ENCODE data around the gene EGLN1. TPM values are rescaled to one million over a fixed set of nuclear protein-coding genes. Genes with fewer than 3 reads are reported as not detected.

EGLN1 gene
- total RNA-seq, 3 donors from 2014 or later (not counting 1 experiment from before 2014, with no cell fraction given): 14.2 to 27.5 (median 24.5) TPM

DNA sequence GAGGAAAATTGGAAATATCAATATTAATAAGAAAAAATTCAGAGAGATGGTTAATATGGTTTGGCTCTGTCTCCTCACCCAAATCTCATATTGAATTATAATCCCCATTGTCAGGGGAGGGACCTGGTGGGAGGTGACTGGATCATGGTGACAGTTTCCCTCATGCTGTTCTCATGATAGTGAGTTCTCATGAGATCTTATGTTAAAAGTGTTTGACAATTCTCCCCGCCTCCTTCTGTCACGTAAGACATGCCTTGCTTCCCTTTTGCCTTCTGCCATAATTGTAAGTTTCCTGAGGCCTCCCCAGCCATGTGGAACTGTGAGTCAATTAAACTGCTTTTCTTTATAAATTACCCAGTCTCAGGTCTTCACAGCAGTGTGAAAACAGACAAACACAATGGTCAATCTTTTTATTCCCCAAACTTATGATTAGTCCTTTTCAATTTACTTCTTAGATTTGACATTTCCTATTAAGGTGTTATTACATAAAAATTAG is 11.0 kb downstream of the EGLN1 start:
- Histone ChIP-seq H3K27ac (ENCODE audit: low read length) (no peak overlapping the region), H3K27me3 (ENCODE audit: control insufficient read depth, insufficient read depth, low read length) (no peaks in the 10 kb centered on the region), H3K9me3 (ENCODE audit: control insufficient read depth, insufficient read depth, low read length) (no peaks in the 10 kb centered on the region), H3K4me3 (ENCODE audit: low read length) (no peak overlapping the region), H3K36me3 (ENCODE audit: control insufficient read depth, insufficient read depth, low read length) (peaks cover 9% of the 10 kb centered on the region), H3K4me1 (ENCODE audit: control insufficient read depth, insufficient read depth, low read length) (no peaks in the 10 kb centered on the region)
- Mint-ChIP-seq H3K27me3 (ENCODE audit: low read depth in 2 of 2) (no peaks in the 10 kb centered on the region), H3K36me3 (no peaks in the 10 kb centered on the region), H3K4me3 (no peak overlapping the region), H3K4me1 (peaks cover 26 to 30% of the 10 kb centered on the region in 2 donors), H3K27ac (no peak overlapping the region), H3K9me3 (no peaks in the 10 kb centered on the region)
- 84% methylated on average over 2 of the region's 2 CpGs for WGBS (ENCODE audit: insufficient coverage)
- no peak for DNase-seq
- no peak for ATAC-seq
- intact Hi-C loops (cut with micrococcal nuclease): no loop called here
- TF ChIP-seq, protein P1, sequence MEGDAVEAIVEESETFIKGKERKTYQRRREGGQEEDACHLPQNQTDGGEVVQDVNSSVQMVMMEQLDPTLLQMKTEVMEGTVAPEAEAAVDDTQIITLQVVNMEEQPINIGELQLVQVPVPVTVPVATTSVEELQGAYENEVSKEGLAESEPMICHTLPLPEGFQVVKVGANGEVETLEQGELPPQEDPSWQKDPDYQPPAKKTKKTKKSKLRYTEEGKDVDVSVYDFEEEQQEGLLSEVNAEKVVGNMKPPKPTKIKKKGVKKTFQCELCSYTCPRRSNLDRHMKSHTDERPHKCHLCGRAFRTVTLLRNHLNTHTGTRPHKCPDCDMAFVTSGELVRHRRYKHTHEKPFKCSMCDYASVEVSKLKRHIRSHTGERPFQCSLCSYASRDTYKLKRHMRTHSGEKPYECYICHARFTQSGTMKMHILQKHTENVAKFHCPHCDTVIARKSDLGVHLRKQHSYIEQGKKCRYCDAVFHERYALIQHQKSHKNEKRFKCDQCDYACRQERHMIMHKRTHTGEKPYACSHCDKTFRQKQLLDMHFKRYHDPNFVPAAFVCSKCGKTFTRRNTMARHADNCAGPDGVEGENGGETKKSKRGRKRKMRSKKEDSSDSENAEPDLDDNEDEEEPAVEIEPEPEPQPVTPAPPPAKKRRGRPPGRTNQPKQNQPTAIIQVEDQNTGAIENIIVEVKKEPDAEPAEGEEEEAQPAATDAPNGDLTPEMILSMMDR (IDR thresholded peaks at IDR 0.05): no peak

DNA sequence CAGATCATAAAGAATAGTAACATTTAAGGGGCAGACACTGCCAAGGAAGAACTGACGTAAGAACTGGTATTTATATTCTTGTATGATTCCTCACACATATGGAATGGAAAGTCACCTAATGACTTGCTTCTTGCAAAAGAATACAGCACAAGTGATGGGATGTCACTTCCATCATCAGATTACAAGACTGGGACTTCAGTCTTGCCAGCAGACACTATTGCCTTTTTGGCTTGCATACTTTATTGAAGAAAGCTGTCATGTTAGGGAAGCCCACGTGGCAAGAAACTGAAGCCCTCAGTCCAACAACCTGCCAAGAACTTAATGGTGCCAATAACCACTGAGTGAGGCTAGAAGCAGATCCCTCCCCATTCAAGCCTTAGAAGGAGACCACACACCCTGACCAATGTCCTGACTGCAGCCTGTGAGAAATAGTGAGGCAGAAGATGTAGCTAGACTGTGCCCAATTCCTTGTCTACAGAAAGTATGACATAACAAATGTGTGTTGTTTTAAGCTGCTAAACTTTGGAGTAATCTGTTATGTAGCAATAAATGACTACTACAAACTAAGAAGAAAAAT is 12.0 kb downstream of the EGLN1 start:
- no peak overlapping the region for H3K27ac Mint-ChIP-seq
- DNase-seq: no peak
- no peak overlapping the region for H3K4me3 Mint-ChIP-seq
- Histone ChIP-seq H3K36me3 (ENCODE audit: control insufficient read depth, insufficient read depth, low read length) (peaks cover 9% of the 10 kb centered on the region), H3K4me1 (ENCODE audit: control insufficient read depth, insufficient read depth, low read length) (no peaks in the 10 kb centered on the region), H3K27me3 (ENCODE audit: control insufficient read depth, insufficient read depth, low read length) (no peaks in the 10 kb centered on the region), H3K9me3 (ENCODE audit: control insufficient read depth, insufficient read depth, low read length) (no peaks in the 10 kb centered on the region), H3K27ac (ENCODE audit: low read length) (no peak overlapping the region), H3K4me3 (ENCODE audit: low read length) (no peak overlapping the region)
- intact Hi-C loops (cut with micrococcal nuclease): no loop called here
- TF ChIP-seq, protein P1 (IDR thresholded peaks at IDR 0.05): no peak
- H3K9me3 Mint-ChIP-seq: no peaks in the 10 kb centered on the region
- ATAC-seq: no peak
- WGBS (ENCODE audit: insufficient coverage): 83% methylated on average over 2 of the region's 2 CpGs
- H3K4me1 Mint-ChIP-seq: peaks cover 26 to 30% of the 10 kb centered on the region in 2 donors
- no peaks in the 10 kb centered on the region for H3K36me3 Mint-ChIP-seq
- no peaks in the 10 kb centered on the region for H3K27me3 Mint-ChIP-seq (ENCODE audit: low read depth in 2 of 2)

DNA sequence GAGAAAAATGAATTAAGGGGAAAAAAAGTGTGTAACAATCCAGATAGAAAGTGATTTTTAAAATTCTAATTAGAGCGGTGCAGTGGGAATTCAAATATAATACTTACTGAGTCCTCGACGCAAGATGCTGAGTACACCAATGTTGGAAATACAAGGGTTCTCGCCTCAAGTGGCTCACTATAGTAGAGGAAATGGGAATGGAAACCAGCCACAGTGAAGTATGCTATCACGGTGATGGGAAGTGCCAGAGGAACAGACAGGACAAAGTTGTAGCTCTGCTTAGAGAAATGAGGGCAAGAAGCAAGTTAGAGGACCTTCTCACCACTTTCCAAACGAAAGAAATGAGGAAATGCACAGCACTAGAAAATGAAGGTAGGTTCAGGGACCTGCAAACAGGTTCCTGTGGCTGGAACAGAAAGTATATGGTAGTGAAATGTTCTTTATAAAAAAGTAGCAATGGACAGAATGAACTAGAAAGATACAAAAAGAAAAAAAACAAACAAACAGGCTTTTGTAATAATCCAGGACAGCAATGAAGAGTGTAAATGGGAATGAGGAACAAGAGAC is 13.5 kb downstream of the EGLN1 start:
- Mint-ChIP-seq H3K27me3 (ENCODE audit: low read depth in 2 of 2) (no peaks in the 10 kb centered on the region), H3K36me3 (no peaks in the 10 kb centered on the region), H3K27ac (no peak overlapping the region), H3K4me3 (no peak overlapping the region), H3K4me1 (peaks cover 16 to 22% of the 10 kb centered on the region in 2 donors), H3K9me3 (no peaks in the 10 kb centered on the region)
- TF ChIP-seq, protein P1 (IDR thresholded peaks at IDR 0.05): no peak
- 85% methylated on average over 6 of the region's 6 CpGs for WGBS (ENCODE audit: insufficient coverage)
- H3K27ac ChIP-seq (ENCODE audit: low read length): no peak overlapping the region
- no peaks in the 10 kb centered on the region for H3K27me3 ChIP-seq (ENCODE audit: control insufficient read depth, insufficient read depth, low read length)
- peaks cover 9% of the 10 kb centered on the region for H3K36me3 ChIP-seq (ENCODE audit: control insufficient read depth, insufficient read depth, low read length)
- ATAC-seq (no peak), DNase-seq (no peak)
- no peaks in the 10 kb centered on the region for H3K9me3 ChIP-seq (ENCODE audit: control insufficient read depth, insufficient read depth, low read length)
- no peak overlapping the region for H3K4me3 ChIP-seq (ENCODE audit: low read length)
- intact Hi-C loops (cut with micrococcal nuclease): no loop called here
- no peaks in the 10 kb centered on the region for H3K4me1 ChIP-seq (ENCODE audit: control insufficient read depth, insufficient read depth, low read length)
